Measurements from ENCODE around the gene KDM3B. TPM values are rescaled to one million over a fixed set of nuclear protein-coding genes. Genes with fewer than 3 reads are reported as not detected.

The KDM3B gene
- total and polyA plus RNA-seq, 9 of the 15 experiments (the other 6 are each of a cell fraction or from before 2014, with no cell fraction given) = 13.8 to 62.8 (median 41.9) TPM

DNA sequence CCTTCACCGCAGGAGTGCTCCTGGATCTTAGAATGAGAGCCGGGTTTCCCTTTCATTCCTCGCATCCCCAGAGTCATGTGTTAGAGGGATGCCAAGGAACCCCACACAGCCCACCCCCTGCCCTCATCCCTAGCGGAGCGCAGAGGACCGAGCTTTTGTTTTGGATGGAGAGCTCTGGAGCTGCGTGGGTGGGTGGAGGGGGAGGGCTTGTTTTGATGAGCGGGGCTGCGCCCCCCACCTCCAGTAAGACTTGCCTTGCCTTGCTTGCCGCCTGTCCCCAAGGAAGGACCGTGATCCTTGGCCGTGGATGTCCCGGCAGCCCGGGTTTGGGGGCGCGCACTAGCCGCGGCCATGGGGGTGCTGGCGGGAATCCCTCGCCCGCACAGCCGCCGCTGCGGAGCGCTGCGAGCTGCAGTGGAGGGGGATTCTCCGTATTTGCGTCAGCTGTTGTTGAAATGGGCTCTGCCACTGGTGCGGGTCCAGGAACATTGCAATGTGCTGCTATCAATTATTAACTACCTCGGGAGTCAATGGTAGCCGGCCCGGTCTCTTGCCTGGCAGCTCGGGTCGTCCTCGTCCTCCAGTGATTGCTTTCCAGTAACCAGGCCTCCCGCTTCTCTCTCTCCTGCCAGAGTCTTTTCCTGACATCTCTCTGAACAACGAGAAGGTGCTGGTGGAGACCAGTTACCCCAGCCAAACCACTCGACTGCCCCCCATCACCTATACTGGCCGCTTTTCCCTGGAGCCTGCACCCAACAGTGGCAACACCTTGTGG, 113.8 kb downstream of the KDM3B start (continued):
- TF ChIP-seq, protein P1, sequence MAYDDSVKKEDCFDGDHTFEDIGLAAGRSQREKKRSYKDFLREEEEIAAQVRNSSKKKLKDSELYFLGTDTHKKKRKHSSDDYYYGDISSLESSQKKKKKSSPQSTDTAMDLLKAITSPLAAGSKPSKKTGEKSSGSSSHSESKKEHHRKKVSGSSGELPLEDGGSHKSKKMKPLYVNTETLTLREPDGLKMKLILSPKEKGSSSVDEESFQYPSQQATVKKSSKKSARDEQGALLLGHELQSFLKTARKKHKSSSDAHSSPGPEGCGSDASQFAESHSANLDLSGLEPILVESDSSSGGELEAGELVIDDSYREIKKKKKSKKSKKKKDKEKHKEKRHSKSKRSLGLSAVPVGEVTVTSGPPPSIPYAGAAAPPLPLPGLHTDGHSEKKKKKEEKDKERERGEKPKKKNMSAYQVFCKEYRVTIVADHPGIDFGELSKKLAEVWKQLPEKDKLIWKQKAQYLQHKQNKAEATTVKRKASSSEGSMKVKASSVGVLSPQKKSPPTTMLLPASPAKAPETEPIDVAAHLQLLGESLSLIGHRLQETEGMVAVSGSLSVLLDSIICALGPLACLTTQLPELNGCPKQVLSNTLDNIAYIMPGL (CRISPR knock-in tag; IDR thresholded peaks at IDR 0.05) = no peak
- TF ChIP-seq HOXB6 (CRISPR knock-in tag; IDR thresholded peaks at IDR 0.05; ENCODE audit: borderline replicate concordance) (no peak), BRCA1 (IDR thresholded peaks at IDR 0.05) (no peak), BRCA1 (CRISPR knock-in tag; IDR thresholded peaks at IDR 0.05) (peak; percentile 65; the same call in 1 of the 2 replicates), POLR2B (IDR thresholded peaks at IDR 0.05; ENCODE audit: low read depth, partially characterized antibody) (peak; percentile 3), KAT7 (CRISPR knock-in tag; IDR thresholded peaks at IDR 0.05; ENCODE audit: borderline replicate concordance) (peak; percentile 28; the same call in 1 of the 2 replicates), RFX7 (CRISPR knock-in tag; IDR thresholded peaks at IDR 0.05) (no peak), RBBP5 (IDR thresholded peaks at IDR 0.05; ENCODE audit: borderline replicate concordance, insufficient read depth, low read length, poor library complexity, severe bottlenecking) (peak; percentile 41), CCNT2 (IDR thresholded peaks at IDR 0.05; ENCODE audit: borderline replicate concordance, extremely low read depth, insufficient read length, low read depth, low read length) (peak; percentile 73), ZNF79 (CRISPR knock-in tag; IDR thresholded peaks at IDR 0.05; ENCODE audit: low read depth) (no peak), TGIF2 (CRISPR knock-in tag; IDR thresholded peaks at IDR 0.05) (peak; percentile 81; the same call in 1 of the 2 replicates), ZNF274 (IDR thresholded peaks at IDR 0.05; ENCODE audit: borderline replicate concordance, low read depth, low read length) (0 out of 2 replicates have a peak, but pooled peaks have one; percentile 17), PCBP2 (IDR thresholded peaks at IDR 0.05; ENCODE audit: low read depth, low read length, poor library complexity, severe bottlenecking) (peak; percentile 67), ZNF584 (CRISPR knock-in tag; IDR thresholded peaks at IDR 0.05; ENCODE audit: low read depth) (0 out of 2 replicates have a peak, but pooled peaks have one; percentile 14)
- TF ChIP-seq, protein P2, sequence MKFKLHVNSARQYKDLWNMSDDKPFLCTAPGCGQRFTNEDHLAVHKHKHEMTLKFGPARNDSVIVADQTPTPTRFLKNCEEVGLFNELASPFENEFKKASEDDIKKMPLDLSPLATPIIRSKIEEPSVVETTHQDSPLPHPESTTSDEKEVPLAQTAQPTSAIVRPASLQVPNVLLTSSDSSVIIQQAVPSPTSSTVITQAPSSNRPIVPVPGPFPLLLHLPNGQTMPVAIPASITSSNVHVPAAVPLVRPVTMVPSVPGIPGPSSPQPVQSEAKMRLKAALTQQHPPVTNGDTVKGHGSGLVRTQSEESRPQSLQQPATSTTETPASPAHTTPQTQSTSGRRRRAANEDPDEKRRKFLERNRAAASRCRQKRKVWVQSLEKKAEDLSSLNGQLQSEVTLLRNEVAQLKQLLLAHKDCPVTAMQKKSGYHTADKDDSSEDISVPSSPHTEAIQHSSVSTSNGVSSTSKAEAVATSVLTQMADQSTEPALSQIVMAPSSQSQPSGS (CRISPR knock-in tag; IDR thresholded peaks at IDR 0.05) = no peak
